ENCODE results near the gene SLC8A1. TPM values are rescaled to one million over a fixed set of nuclear protein-coding genes. Genes with fewer than 3 reads are reported as not detected.
"Not testable (repeated sequence)": the region's sequence is repeated elsewhere in the genome, so short reads cannot be mapped to it uniquely, and the experiment has no call there.

Gene SLC8A1
- total RNA-seq, 4 donors from 2014 or later: 1.3 to 3.8 (median 2.4) TPM

- no peaks in the 10 kb centered on the region for H3K36me3 ChIP-seq
- intact Hi-C loops (cut with DNase I; ENCODE audit: low total_unique reads) (no loop called here), in situ Hi-C loops (cut with MboI; ENCODE audit: low sequenced_read_pairs in 4 of 4) (no loop called here)
- ATAC-seq (no peak), DNase-seq (no peak)
- TF ChIP-seq CTCF (IDR thresholded peaks at IDR 0.05 in 4 of 5, conservative IDR thresholded peaks at IDR 0.05 in 1 of 5) (no peak), POLR2A (IDR thresholded peaks at IDR 0.05) (no peak)
- no peaks in the 10 kb centered on the region for H3K27me3 ChIP-seq
- no peaks in the 10 kb centered on the region for H3K9me3 ChIP-seq
- no peaks in the 10 kb centered on the region for H3K4me1 ChIP-seq
- H3K27ac ChIP-seq: no peak overlapping the region
- H3K4me3 ChIP-seq: no peak overlapping the region
These were observed 366.1 kb downstream of the SLC8A1 start for GRCh38 chr2:40085786-40086185.

- H3K9me3 ChIP-seq; H3K4me3 ChIP-seq; intact Hi-C loops (cut with DNase I; ENCODE audit: low total_unique reads); H3K27me3 ChIP-seq; H3K4me1 ChIP-seq; in situ Hi-C loops (cut with MboI; ENCODE audit: low sequenced_read_pairs in 4 of 4); DNase-seq; H3K27ac ChIP-seq; ATAC-seq; H3K36me3 ChIP-seq: not testable (repeated sequence)
These were observed 378.6 kb downstream of the SLC8A1 start for GRCh38 chr2:40073336-40073735.

GRCh38 chr2:40072442-40073232, 379.3 kb downstream of the SLC8A1 start:
- ATAC-seq: no peak
- intact Hi-C loops (cut with DNase I; ENCODE audit: low total_unique reads): no loop called here
- Histone ChIP-seq H3K27me3 (no peaks in the 10 kb centered on the region), H3K36me3 (no peaks in the 10 kb centered on the region), H3K27ac (no peak overlapping the region), H3K4me1 (no peaks in the 10 kb centered on the region), H3K9me3 (no peaks in the 10 kb centered on the region), H3K4me3 (no peak overlapping the region)
- no peak for DNase-seq
- TF ChIP-seq CTCF (IDR thresholded peaks at IDR 0.05 in 4 of 5, conservative IDR thresholded peaks at IDR 0.05 in 1 of 5): no peak
- no peak for TF ChIP-seq POLR2A (IDR thresholded peaks at IDR 0.05)
- in situ Hi-C loops (cut with MboI; ENCODE audit: low sequenced_read_pairs in 4 of 4): no loop called here

GRCh38 chr2:40062381-40062780, 389.5 kb downstream of the SLC8A1 start:
- H3K27ac ChIP-seq: no peak overlapping the region
- no peaks in the 10 kb centered on the region for H3K27me3 ChIP-seq
- intact Hi-C loops (cut with DNase I; ENCODE audit: low total_unique reads): no loop called here
- DNase-seq (no peak), ATAC-seq (no peak)
- in situ Hi-C loops (cut with MboI; ENCODE audit: low sequenced_read_pairs in 4 of 4): no loop called here
- H3K4me1 ChIP-seq: no peaks in the 10 kb centered on the region
- no peaks in the 10 kb centered on the region for H3K36me3 ChIP-seq
- no peak overlapping the region for H3K4me3 ChIP-seq
- no peak for TF ChIP-seq CTCF (IDR thresholded peaks at IDR 0.05 in 4 of 5, conservative IDR thresholded peaks at IDR 0.05 in 1 of 5)
- no peak for TF ChIP-seq POLR2A (IDR thresholded peaks at IDR 0.05)
- no peaks in the 10 kb centered on the region for H3K9me3 ChIP-seq

- DNase-seq (no peak), ATAC-seq (no peak)
- H3K9me3 ChIP-seq: no peaks in the 10 kb centered on the region
- no peak overlapping the region for H3K4me3 ChIP-seq
- H3K27me3 ChIP-seq: no peaks in the 10 kb centered on the region
- intact Hi-C loops (cut with DNase I; ENCODE audit: low total_unique reads): no loop called here
- H3K27ac ChIP-seq: no peak overlapping the region
- no peaks in the 10 kb centered on the region for H3K36me3 ChIP-seq
- peaks cover 0 to 5% of the 10 kb centered on the region in 2 donors for H3K4me1 ChIP-seq
- TF ChIP-seq CTCF (IDR thresholded peaks at IDR 0.05 in 4 of 5, conservative IDR thresholded peaks at IDR 0.05 in 1 of 5) (no peak), POLR2A (IDR thresholded peaks at IDR 0.05) (no peak)
- in situ Hi-C loops (cut with MboI; ENCODE audit: low sequenced_read_pairs in 4 of 4): no loop called here
These were observed 402.1 kb downstream of the SLC8A1 start for GRCh38 chr2:40049781-40050180.
